Omental fat pad (tissue), 4 donors: ENCODE results near the gene SARS2. TPM values are rescaled to one million over a fixed set of nuclear protein-coding genes. Genes with fewer than 3 reads are reported as not detected.
A peak's percentile ranks its signal among the peaks of the same experiment; 100 is the strongest.

ENCODE experiments used
- ATAC-seq: fragments of 150-250 bp; one replicate; pipeline ENCODE4 v1.9.1; 2016; ENCODE audit warnings: mild to moderate bottlenecking, moderate library complexity; ENCODE audit not compliant: low FRiP score
- DNase-seq: peaks from one replicate; pipeline ENCODE4 v3.0.0-alpha.2; 2019; ENCODE audit warnings: low spot score
- total RNA-seq, 4 donors: library from RNA; depleted of rRNA; stranded (reverse); fragments of >200 nt; gene quantifications; one replicate each; pipeline ENCODE4 v1.1.0, GENCODE V29; 2016
- TF ChIP-seq, protein P1 (sequence below), 3 donors: fragments of 450-650 bp; IDR thresholded peaks; one replicate each; pipeline ENCODE4 v1.5.1; 2016 to 2017; ENCODE audit warnings: antibody characterized with exemption in 3 of 3, mild to moderate bottlenecking in 3 of 3, moderate library complexity in 2 of 3

SARS2 gene
- total RNA-seq, 4 donors from 2014 or later = 9.7 to 14.8 (median 11.8) TPM

DNA sequence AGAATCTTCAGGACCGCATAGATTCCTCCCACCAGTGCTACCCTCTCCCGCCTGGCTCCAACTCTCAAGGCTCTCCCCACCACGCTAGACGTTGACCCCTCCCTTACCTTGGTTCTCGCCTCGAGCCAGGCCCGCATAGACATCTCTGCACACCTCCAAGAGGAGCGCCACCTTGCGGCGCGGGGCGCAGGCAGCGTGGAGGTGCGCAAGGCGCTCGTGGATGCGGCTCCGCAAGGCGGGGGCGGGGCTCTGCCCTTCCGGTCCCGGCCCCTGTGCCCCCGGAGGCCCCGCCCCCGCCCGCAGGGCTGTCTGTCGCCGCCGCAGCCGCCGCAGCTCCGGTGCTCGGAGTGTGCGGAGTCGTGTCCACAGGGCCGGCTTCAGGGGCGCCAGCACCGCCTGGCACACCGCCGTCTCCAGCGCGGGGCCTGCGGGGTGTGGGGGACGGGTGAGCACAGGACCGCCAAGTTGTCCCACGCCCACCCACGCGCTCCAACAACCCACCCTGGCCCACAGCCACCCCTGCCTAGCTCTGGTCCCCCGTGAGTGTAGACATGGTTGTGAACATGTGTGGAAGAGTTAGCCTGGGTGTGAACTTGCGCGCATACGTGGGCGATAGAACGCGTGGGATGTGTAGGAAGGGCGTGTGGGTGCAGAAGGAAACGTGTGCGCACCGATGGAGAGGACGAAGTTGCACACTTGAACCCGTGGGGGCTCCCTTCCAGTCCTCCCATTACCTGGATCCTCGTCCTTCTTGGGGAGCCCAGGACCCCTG lies 60.5 kb downstream of the SARS2 start:
- DNase-seq = peak; percentile 73
- TF ChIP-seq, protein P1, sequence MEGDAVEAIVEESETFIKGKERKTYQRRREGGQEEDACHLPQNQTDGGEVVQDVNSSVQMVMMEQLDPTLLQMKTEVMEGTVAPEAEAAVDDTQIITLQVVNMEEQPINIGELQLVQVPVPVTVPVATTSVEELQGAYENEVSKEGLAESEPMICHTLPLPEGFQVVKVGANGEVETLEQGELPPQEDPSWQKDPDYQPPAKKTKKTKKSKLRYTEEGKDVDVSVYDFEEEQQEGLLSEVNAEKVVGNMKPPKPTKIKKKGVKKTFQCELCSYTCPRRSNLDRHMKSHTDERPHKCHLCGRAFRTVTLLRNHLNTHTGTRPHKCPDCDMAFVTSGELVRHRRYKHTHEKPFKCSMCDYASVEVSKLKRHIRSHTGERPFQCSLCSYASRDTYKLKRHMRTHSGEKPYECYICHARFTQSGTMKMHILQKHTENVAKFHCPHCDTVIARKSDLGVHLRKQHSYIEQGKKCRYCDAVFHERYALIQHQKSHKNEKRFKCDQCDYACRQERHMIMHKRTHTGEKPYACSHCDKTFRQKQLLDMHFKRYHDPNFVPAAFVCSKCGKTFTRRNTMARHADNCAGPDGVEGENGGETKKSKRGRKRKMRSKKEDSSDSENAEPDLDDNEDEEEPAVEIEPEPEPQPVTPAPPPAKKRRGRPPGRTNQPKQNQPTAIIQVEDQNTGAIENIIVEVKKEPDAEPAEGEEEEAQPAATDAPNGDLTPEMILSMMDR (IDR thresholded peaks at IDR 0.05) = peak in 1 of 3 donors; percentile 47
- ATAC-seq = peak; percentile 94

DNA sequence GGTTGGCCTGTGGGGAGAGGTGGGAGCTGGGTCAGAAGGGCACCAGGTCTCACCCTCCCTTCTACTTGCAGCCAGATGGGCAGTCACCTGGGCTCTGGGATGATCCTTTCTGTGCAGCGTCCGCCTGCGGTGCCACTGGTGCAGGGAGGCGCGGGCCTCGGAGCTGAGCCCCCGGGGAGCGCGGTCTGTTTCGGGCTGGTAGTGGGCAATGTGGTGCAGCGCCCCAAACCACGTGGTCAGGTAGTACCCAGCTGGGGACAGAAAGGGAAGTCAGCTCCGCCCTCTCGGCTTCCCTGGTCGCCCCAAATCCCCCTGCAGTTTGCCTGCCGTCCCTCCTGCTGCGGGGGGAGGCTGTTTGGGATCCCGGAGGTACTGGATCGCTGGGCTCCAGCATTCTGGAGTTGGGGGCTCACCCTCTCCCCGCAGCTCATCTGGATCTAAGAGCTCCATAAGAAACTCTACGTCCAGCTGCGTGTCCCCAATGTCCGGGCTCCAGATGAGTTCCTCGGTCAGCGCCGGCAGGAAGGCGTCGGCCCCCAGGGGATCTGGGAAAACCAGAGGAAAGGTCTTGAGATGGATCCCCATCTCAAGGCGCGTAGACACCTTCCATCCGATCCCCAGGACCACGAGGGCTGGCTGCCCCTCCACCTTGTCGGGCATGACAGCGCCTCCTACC lies 61.3 kb downstream of the SARS2 start:
- no peak for ATAC-seq
- no peak for DNase-seq

DNA sequence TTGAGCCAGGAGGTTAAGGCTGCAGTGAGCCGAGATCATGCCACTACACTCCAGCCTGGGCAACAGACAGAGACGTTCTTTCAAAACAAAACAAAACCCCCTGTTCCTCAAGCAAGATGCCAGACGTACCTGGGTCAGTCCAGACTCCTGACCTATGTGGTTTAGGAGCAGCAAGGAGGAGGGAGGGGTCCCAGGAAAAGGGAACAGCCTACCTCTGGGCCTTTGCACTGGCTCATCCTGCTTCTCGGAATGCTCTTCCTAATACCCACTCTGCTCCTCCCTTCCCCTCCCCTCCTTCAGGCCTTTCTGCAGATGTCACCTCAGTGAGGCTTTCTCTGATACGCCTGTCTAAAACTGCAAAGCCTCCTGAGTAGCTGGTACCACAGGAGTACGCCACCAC lies 62.0 kb downstream of the SARS2 start:
- TF ChIP-seq, protein P1 (IDR thresholded peaks at IDR 0.05) = no peak
- DNase-seq = no peak
- no peak for ATAC-seq

More for the DNA sequence above, 61.3 kb downstream of the SARS2 start:
- TF ChIP-seq, protein P1 (IDR thresholded peaks at IDR 0.05) = no peak

DNA sequence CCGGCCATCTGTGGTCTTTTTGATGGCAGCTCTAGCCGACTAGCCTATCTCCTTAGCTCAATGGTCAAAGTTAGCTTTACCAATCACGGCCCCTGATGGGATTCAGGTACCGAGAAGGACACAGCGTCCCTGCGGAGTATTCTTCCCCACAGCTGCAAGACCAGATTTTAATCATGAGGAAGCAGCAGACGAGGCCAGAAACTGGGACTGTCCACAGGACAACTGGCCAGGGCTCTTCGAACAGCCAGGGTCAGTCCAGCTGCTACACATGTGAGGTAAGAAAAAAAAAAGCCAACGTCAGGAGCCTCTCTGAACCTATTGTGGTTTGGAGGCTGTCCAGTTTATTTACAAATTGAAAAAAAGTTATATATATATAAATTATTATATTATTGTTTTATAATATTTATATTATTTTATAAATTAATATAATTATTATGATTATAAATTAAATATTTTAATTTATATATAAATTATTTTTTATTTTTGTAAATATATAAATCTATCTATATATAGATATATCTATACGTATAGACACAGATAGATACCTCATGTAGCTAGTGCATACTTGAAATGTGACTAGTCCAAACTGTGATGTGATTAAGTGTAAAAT lies 63.3 kb downstream of the SARS2 start:
- ATAC-seq = no peak
- DNase-seq = no peak
- TF ChIP-seq, protein P1 (IDR thresholded peaks at IDR 0.05) = no peak

Other genes starting within 250 kb of the SARS2 start
- 1 to 10 TPM; 1.0 to 2.5 (median 1.4) TPM for gene CAPN12, start 186.3 kb downstream of the SARS2 start, total RNA-seq
- gene LGALS7, start 157.2 kb downstream of the SARS2 start, total RNA-seq = not detected
- not detected for gene LGALS7B, start 141.6 kb downstream of the SARS2 start, total RNA-seq
- 1 to 10 TPM in 1 of 4 donors, under 1 TPM in 1, not detected in 2; 0.46 to 1.6 TPM for gene LGALS4, start 117.8 kb downstream of the SARS2 start, total RNA-seq
- gene ECH1, start 99.0 kb downstream of the SARS2 start, total RNA-seq = 100 to 1,000 TPM; 101 to 145 (median 128) TPM
- gene HNRNPL, start 80.8 kb downstream of the SARS2 start, total RNA-seq = 100 to 1,000 TPM; 138 to 180 (median 169) TPM
- gene RINL, start 52.5 kb downstream of the SARS2 start, total RNA-seq = 10 to 100 TPM in 1 of 4 donors, 1 to 10 TPM in 3; 5.3 to 10.4 (median 7.1) TPM
- 100 to 1,000 TPM in 1 of 4 donors, 10 to 100 TPM in 3; 59.6 to 115 (median 74.5) TPM for gene SIRT2, start 31.1 kb downstream of the SARS2 start, total RNA-seq
- gene NFKBIB, start 30.8 kb downstream of the SARS2 start, total RNA-seq = 10 to 100 TPM; 19.6 to 30.9 (median 22.7) TPM
- under 1 TPM in 2 of 4 donors, not detected in 2; 0.50 to 0.84 TPM for gene CCER2, start 18.6 kb downstream of the SARS2 start, total RNA-seq
- 10 to 100 TPM; 27.3 to 46.0 (median 37.7) TPM for gene MRPS12, start 181 bp upstream of the SARS2 start, total RNA-seq
- 10 to 100 TPM; 31.2 to 43.6 (median 38.2) TPM for gene FBXO17, start 45.0 kb upstream of the SARS2 start, total RNA-seq
- 10 to 100 TPM in 1 of 4 donors, 1 to 10 TPM in 3; 3.2 to 14.6 (median 7.6) TPM for gene FBXO27, start 101.8 kb upstream of the SARS2 start, total RNA-seq
- not detected for gene ACP7, start 153.6 kb upstream of the SARS2 start, total RNA-seq
- gene PAK4, start 195.0 kb upstream of the SARS2 start, total RNA-seq = 1 to 10 TPM; 4.6 to 9.8 (median 6.3) TPM